ENCODE data around the gene UBE2E3. TPM values are rescaled to one million over a fixed set of nuclear protein-coding genes. Genes with fewer than 3 reads are reported as not detected.

The UBE2E3 gene
- total RNA-seq, 1 donor from 2014 or later = 237 TPM

- H3K9me3 Mint-ChIP-seq (ENCODE audit: unreplicated experiment) = no peaks in the 10 kb centered on the region
- DNase-seq (ENCODE audit: low spot score) = no peak
- H3K4me3 Mint-ChIP-seq (ENCODE audit: unreplicated experiment) = no peak overlapping the region
- peaks cover 14% of the 10 kb centered on the region for H3K4me1 Mint-ChIP-seq (ENCODE audit: unreplicated experiment)
- no peaks in the 10 kb centered on the region for H3K36me3 Mint-ChIP-seq (ENCODE audit: low read depth, unreplicated experiment)
- H3K27ac Mint-ChIP-seq (ENCODE audit: unreplicated experiment) = no peak overlapping the region
- H3K27me3 Mint-ChIP-seq (ENCODE audit: unreplicated experiment) = no peaks in the 10 kb centered on the region
- TF ChIP-seq, protein P1, sequence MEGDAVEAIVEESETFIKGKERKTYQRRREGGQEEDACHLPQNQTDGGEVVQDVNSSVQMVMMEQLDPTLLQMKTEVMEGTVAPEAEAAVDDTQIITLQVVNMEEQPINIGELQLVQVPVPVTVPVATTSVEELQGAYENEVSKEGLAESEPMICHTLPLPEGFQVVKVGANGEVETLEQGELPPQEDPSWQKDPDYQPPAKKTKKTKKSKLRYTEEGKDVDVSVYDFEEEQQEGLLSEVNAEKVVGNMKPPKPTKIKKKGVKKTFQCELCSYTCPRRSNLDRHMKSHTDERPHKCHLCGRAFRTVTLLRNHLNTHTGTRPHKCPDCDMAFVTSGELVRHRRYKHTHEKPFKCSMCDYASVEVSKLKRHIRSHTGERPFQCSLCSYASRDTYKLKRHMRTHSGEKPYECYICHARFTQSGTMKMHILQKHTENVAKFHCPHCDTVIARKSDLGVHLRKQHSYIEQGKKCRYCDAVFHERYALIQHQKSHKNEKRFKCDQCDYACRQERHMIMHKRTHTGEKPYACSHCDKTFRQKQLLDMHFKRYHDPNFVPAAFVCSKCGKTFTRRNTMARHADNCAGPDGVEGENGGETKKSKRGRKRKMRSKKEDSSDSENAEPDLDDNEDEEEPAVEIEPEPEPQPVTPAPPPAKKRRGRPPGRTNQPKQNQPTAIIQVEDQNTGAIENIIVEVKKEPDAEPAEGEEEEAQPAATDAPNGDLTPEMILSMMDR (IDR thresholded peaks at IDR 0.05; ENCODE audit: unreplicated experiment) = no peak
Observed at GRCh38 chr2:180999274-180999964, 19.0 kb downstream of the UBE2E3 start.

DNA sequence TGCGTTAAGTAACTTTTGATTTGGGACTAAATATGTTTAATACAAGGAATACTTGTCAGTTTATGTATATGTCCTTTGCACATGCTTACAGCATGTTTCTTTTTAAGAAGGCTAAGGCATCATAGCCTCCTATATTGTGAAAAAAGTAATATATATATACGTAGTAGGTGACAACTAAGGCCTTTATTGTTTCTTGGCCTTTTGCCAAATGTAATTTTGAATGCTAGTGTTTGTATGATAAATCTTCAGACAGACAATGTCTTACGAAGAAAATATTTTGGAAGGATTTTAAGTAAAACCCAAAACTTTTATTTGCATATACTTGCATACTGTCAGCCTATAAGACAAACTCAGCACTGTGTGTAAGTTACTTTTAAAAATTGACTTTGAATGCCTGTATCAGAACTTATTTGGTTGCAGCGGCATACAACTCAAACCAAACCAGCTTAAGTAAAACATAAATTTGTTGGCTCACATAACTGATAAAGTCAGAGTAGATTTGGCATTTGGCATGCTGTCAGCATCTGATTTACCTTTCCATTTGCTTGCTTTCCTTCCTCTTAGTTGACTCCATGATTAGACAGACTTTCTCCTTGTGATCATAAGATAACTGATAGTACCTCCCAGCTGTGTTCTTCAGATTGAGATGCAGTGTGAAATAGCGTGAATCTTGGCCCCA lies 24.4 kb downstream of the UBE2E3 start:
- TF ChIP-seq, protein P1 (IDR thresholded peaks at IDR 0.05; ENCODE audit: unreplicated experiment) = no peak
- Mint-ChIP-seq H3K9me3 (ENCODE audit: unreplicated experiment) (no peaks in the 10 kb centered on the region), H3K27ac (ENCODE audit: unreplicated experiment) (no peak overlapping the region), H3K36me3 (ENCODE audit: low read depth, unreplicated experiment) (no peaks in the 10 kb centered on the region), H3K27me3 (ENCODE audit: unreplicated experiment) (no peaks in the 10 kb centered on the region), H3K4me1 (ENCODE audit: unreplicated experiment) (peaks cover 15% of the 10 kb centered on the region), H3K4me3 (ENCODE audit: unreplicated experiment) (no peak overlapping the region)
- no peak for DNase-seq (ENCODE audit: low spot score)

GRCh38 chr2:181005326-181005655 lies 24.9 kb downstream of the UBE2E3 start:
- no peaks in the 10 kb centered on the region for H3K9me3 Mint-ChIP-seq (ENCODE audit: unreplicated experiment)
- DNase-seq (ENCODE audit: low spot score) = no peak
- no peaks in the 10 kb centered on the region for H3K36me3 Mint-ChIP-seq (ENCODE audit: low read depth, unreplicated experiment)
- no peak overlapping the region for H3K4me3 Mint-ChIP-seq (ENCODE audit: unreplicated experiment)
- H3K27ac Mint-ChIP-seq (ENCODE audit: unreplicated experiment) = no peak overlapping the region
- H3K4me1 Mint-ChIP-seq (ENCODE audit: unreplicated experiment) = peaks cover 18% of the 10 kb centered on the region
- TF ChIP-seq, protein P1 (IDR thresholded peaks at IDR 0.05; ENCODE audit: unreplicated experiment) = no peak
- peaks cover 2% of the 10 kb centered on the region for H3K27me3 Mint-ChIP-seq (ENCODE audit: unreplicated experiment)

DNA sequence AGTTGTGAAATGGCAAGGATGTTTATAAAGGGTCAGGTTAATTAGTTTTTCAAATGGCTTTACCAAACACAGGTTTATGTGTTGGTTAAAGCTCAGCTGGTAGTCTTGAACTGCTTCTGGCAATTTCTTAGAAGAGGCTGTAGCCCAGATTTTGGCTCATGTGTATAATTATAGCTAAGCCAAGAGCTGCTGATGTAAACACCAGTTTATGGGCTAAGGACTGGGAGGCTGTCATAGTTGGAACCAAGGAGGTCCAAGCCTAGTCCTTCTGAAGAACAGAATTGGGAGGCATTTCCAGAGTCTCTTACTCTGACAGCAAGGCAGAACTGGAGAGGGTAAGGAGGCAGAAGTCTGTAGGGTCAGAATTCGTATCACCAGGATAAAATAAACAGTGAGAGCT lies 25.4 kb downstream of the UBE2E3 start:
- TF ChIP-seq, protein P1 (IDR thresholded peaks at IDR 0.05; ENCODE audit: unreplicated experiment) = no peak
- DNase-seq (ENCODE audit: low spot score) = no peak
- peaks cover 20% of the 10 kb centered on the region for H3K4me1 Mint-ChIP-seq (ENCODE audit: unreplicated experiment)
- H3K36me3 Mint-ChIP-seq (ENCODE audit: low read depth, unreplicated experiment) = no peaks in the 10 kb centered on the region
- H3K9me3 Mint-ChIP-seq (ENCODE audit: unreplicated experiment) = no peaks in the 10 kb centered on the region
- no peak overlapping the region for H3K27ac Mint-ChIP-seq (ENCODE audit: unreplicated experiment)
- no peak overlapping the region for H3K4me3 Mint-ChIP-seq (ENCODE audit: unreplicated experiment)
- H3K27me3 Mint-ChIP-seq (ENCODE audit: unreplicated experiment) = peaks cover 2% of the 10 kb centered on the region

Data from endothelial cell (in vitro differentiated cells).